Erythroblast (primary cell): ENCODE results near the gene SLCO1A2.

Experiments used
- GATA1 ChIP-seq: IDR thresholded peaks from 2 replicates; pipeline ENCODE4 v1.6.1; 2011; ENCODE audit warnings: low read depth, mild to moderate bottlenecking, control low read depth, low read length, moderate library complexity
- POLR2A ChIP-seq: IDR thresholded peaks from 2 replicates; pipeline ENCODE4 v1.6.1; 2011; ENCODE audit warnings: mild to moderate bottlenecking, low read length

- TF ChIP-seq POLR2A (no peak), GATA1 (no peak)
Measured at GRCh38 chr12:21337959-21338744, 3.4 kb upstream of the SLCO1A2 start.
